GM18861 (cell line): ENCODE results near the gene TIMM29.
"Not testable (repeated sequence)": the region's sequence is repeated elsewhere in the genome, so short reads cannot be mapped to it uniquely, and the experiment has no call there.

Experiments
- ATAC-seq: cut with Tn5 transposase; IDR thresholded peaks from one replicate; pipeline ENCODE4 v1.9.1; 2021; ENCODE audit not compliant: unreplicated experiment

The TIMM29 gene

DNA sequence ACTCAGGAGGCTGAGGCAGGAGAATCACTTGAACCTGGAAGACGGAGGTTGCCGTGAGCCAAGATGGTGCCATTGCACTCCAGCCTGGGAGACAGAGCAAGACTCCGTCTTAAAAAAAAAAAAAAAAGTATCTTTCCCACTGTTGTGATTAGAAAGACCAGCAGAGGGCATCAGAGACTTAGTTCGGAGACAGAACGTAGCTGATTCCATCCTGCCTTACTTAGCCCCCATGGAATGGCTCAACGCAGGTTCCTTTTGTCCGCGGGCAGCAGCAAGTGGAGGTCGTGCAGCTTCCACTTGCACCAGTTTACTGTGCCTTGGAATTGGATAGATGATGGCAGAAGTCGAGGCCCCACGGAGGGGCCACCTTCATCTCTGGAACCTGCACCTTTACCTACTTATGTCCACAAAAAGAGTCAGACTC is 8.1 kb downstream of the TIMM29 start:
- ATAC-seq, result no peak

DNA sequence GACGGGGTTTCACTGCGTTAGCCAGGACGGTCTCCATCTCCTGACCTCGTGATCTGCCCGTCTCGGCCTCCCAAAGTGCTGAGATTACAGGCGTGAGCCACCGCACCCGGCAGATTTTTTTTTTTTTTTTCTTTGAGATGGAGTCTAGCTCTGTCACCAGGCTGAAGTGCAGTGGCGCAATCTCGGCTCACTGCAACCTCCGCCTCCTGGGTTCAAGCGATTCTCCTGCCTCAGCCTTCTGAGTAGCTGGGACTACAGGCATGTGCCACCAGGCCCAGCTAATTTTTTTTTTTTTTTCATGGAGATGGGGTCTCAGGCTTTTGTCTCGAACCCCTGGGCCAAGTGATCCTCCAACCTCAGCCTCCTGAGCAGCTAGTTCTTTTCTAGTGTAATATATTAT is 13.0 kb downstream of the TIMM29 start:
- ATAC-seq, result not testable (repeated sequence)

DNA sequence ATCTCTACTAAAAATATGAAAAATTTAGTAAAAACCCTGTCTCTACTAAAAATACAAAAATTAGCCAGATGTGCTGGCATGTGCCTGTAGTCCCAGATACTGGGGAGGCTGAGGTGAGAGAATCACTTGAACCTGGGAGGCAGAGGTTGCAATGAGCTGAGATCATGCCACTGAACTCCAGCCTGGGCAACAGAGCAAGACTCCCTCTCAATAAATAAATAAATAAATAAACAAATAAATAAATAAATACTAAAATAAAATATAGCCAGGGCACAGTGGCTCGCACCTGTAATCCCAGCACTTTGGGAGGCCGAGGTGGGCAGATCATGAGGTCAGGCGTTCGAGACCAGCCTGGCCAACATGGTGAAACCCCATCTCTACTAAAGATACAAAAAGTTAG is 14.8 kb downstream of the TIMM29 start:
- ATAC-seq, result not testable (repeated sequence)

DNA sequence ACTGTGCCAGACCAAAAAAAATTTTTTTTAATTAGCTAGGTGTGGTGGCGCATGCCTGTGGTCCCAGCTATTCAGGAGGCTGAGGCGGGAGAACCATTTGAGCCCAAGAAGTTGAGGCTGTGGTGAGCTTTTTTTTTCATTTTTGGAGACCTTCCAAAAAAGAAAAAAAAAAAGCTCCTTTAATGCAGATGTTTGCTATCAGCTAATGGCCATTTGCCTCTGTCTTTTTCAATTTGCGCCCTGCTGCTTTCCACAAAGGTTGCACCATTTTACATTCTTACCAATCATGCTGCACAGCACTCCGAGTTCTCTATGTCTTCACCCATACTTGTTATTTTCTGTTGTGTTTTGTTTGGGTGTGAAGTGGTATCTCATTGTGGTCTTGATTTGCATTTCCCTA is 16.7 kb downstream of the TIMM29 start:
- no peak for ATAC-seq

DNA sequence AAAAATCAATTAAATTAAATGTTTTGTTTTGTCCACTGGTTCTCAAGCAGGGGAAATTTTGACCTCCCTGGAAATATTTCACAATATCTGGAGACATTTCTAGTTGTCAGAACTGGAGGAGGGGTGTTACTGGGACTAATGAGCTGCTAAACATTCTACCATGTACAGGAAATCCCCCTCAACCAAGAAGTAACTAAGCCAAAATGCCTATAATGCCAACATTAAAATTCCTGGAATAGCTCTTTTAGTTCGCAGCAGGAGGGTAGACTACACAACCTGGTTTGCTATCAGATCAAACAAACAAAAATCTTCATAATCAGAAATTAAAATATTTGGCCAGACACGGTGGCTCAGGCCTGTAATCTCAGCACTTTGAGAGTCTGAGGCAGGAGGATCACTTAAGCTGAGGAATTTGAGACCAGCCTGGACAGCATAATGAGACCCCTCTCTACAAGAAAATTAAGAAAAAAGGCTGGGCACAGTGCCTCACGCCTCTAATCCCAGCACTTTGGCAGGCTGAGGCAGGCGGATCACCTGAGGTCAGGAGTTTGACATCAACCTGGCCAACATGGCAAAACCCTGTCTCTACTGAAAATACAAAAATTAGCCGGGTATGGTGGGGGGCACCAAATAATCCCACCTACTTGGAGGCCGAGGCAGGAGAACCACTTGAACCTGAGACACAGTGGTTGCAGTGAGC is 18.5 kb downstream of the TIMM29 start:
- no peak for ATAC-seq

DNA sequence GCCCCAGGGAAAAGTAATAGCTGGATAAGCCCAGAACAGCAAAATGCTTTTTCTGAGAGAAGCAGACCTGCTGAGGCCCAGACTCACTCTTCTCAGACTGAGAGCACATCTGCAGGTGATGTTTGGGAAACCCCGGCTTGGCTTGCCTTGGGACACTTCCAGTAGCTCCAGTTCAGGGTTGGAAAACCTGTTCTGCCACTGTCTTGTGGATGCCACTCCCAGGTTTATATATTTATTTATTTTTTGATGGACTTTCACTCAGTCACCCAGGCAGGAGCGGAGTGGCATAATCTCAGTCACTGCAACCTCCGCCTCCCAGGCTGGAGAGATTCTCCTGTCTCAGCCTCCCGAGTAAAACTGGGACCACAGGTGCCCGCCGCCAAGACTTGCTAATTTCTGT is 24.2 kb downstream of the TIMM29 start:
- ATAC-seq, result no peak

DNA sequence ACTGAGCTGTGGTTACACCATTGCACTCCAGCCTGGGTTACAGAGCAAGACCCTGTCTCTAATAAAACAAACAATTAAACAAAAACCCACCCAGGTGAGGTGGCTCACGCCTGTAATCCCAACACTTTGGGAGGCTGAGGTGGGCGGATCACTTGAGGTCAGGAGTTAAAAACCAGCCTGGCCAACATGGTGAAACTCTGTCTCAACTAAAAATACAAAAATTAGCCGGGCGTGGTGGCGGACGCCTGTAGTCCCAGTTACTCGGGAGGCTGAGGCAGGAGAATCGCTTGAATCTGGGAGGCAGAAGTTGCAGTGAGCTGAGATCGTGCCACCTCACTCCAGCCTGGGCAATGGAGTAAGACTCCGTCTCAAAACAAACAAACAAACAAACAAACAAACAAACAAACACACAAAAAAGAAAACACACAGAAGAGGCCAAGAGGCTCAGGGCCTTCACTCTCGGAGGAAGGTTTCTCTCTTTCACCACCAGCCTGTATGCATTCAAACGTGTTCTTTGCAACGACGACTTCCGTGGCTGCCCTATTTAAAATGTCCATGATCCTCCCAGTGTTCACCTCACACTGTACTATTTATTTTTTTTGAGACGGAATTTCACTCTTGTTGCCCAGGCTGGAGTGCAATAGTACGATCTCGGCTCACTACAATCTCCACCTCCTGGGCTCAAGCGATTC is 30.8 kb downstream of the TIMM29 start:
- not testable (repeated sequence) for ATAC-seq

DNA sequence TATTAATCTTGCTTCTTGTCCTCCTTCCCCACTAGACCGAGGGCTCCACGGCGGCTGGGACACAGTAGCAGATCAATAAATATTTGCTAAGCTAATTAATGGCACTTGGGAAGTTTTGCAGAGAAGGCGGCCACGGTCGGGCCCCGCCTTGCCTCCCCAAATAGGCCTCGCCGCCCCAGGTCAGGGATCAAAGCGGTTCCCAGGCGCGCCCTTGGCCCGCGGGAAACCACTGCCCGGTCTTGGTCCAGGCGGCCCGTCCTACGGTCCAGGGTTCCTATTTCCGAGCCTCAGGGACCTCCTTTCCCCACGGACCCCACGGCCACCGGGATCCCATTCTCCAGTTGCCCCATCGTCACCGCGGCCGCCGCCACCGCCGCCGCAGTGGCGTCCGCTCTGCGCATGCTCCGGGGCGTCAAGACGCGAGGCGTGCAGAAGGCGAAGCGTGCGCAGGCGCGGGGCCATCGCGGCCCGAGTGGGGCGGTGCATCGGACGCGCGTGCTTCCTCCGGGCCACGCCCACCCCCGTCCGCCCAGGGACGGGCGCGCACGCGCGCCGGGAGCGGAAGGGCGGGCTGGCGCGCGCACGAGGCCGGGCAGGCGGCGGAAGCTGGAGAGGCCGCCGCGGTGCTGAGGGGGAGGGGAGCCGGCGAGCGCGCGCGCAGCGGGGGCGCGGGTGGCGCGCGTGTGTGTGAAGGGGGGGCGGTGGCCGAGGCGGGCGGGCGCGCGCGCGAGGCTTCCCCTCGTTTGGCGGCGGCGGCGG is 31.9 kb downstream of the TIMM29 start, which contains the start of gene SMARCA4:
Gene SMARCA4 (plus strand): TSS at position 717 of the 759 bp plus-strand sequence. CDS start 23,122 bp downstream, outside the sequence.
- peak; percentile 72 for ATAC-seq

DNA sequence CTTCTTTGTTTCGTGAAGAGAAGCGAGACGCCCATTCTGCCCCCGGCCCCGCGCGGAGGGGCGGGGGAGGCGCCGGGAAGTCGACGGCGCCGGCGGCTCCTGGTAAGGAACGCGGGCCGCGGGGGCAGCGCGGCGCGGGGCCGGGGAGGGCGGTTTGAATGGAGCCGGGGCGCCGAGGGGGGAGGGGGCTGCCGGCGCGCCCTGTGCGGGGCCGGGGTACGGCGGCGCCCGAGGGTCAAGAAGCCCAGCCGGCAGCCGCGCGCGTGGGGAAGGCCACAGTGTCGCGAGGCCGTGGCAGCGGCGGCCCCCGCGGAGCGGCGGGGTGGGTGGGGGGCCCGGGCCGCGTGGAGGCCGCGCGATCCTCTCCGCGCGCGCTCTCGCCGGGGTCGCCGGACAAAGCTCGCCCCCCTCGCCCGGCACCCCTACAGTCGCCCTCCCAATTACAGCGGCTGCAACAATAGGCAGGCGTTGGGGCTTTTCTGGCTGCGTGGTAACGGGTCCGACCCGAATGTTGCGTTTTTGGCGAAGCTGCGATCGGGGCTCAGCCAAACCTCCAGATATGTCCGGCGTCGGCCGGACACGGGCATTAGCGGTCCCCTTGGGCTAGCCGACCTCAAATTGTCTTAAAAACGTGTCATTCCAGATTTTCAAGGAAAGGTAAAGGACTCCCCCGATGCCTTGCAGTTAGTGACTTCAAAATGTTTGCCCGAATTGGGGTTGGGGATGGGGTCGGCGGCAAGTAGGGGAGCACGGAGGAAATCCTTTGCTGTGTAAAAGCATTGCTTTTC is 32.7 kb downstream of the TIMM29 start:
- peak; percentile 16 for ATAC-seq

DNA sequence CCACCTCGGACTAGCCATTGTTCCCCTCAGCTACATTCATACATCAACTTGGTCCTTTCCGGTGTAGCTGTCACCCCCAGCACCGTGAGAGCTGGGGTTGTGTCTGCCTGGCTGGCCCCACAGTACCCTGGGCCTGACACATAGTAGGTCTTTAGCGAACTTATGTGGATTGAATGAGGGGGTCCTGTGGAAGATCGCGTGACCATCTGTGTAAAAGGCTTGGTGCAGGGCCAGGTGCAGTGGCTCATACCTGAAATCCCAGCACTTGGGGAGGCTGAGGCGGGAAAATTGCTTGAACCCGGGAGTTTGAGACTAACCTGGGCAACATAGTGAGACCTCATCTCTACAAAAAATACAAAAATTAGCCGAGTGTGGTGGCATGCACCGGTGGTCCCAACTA is 34.3 kb downstream of the TIMM29 start:
- no peak for ATAC-seq

DNA sequence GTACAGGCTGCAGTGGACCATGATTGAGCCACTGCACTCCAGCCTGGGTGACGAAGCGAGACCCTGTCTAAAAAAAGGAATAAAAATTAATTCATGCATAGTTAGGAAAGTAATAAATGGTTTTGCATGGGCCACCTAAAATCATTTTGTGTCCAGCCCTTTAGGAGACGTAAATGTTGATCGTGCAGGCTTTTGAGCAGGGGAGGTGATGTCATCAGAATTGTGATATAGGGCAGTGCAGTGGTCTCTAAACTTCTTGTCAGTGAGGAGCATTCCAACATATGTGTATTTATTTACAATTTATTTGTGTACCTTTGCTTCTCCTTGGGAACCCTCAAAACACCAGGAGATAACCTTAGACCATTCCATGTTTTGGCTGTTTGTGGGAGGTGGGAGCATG is 35.3 kb downstream of the TIMM29 start:
- ATAC-seq, result no peak

DNA sequence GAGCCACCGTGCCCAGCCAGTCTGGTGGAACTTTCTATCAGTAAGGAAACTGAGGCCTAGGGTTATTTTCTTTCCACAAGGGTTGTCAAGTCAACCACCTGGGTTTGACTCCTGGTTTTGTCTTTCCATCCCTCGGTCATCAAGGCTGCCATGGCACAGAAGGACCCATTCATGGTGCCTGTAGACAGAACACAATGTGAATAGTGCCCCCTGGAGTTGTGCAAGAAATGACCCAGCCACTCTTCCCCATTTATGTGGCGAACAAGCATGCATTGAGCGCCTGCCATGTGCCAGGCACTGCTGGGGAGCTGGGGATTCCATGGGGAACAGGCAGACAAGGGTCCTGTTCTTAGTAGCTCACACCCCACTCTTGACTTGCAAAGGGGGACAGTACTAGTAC is 36.3 kb downstream of the TIMM29 start:
- no peak for ATAC-seq

DNA sequence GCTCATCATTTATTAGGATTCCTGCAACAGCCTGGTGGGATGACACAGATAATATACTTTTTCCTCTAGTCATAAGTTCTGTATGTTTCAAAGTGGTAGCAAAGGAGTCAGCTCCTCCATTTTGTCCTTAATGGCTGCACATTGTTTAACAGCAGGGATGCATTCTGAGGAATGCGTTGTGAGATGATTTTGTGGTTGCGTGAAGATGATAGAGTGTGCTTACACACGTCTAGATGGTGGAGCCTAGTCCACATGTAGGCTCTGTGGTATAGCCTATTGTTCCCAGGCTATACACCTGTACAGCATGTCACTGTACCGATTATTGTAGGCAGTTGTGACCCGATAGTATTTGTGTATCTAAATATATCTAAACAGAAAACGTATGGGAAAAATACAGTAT is 36.8 kb downstream of the TIMM29 start:
- ATAC-seq, result no peak

DNA sequence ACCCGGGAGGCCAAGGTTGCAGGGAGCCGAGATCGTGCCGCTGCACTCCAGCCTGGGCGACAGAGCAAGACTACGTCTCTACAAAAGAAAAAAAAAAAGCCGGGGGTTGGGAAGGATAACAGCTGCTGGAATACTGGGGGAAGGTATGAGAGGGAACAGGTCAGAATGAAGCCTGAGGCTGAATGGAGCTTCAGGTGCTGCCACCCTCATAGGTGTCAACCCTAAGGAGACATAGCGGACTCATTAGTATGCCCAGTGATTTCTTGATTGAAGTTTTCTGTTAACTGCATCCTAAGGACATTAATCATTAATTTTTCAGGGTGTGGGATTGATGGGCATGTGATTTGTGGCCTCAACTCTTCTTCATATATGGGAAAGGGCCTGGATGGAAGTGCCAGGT is 38.2 kb downstream of the TIMM29 start:
- no peak for ATAC-seq

DNA sequence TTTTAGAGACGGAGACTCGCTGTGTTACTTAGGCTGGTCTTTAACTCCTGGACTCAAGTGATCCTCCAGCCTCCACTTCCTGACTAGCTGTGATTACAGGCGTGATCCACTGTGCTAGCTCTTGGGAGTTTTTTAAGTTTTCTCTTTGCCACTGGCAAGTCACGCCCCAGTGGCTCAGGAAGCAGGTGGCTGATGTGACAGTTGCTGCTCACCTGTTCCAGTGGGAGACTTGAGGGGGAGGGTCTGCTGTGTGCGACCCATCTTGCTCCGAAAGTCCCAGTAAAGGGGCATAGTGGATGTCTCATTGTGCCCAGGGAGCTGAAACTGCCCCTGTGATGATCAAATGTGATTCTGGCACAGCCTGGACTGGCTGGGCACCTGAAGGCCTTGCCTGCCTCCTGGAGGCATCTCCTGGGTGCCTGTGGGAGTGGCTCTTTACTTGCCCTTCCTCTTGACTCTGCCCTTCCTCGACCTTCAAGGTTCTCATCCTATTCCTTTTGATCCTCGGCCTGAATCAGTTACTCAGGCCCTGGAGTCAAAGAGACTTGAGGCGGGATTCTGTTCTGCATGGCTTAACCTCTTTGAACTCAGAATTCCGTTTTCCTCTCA is 40.0 kb downstream of the TIMM29 start:
- ATAC-seq, result no peak

DNA sequence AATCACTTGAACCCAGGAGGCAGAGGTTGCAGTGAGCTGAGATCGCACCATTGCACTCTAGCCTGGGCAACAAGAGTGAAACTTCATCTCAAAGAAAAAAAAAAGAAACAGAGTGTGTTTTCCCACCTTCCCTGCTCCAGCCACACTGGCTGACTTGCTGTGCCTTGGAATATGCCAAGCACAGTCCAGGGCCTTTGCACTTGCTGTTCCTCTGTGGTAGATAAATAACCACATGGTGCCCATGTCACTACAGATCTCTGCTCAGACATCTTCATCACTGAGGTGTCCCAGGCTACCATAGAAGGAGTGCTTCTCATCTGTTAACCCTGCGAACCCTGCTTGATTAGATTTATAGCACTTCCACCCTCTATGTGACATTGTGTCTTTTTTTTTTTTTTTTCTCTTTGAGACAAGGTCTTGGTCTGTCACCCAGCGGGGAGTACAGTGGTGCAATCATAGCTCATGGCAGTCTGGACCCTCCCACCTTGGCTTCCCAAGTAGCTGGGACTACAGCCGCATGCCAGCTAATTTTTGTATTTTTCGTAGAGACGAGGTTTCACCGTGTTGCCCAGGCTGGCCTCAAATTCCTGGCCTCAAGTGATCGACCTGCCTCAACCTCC is 42.6 kb downstream of the TIMM29 start:
- ATAC-seq, result no peak

DNA sequence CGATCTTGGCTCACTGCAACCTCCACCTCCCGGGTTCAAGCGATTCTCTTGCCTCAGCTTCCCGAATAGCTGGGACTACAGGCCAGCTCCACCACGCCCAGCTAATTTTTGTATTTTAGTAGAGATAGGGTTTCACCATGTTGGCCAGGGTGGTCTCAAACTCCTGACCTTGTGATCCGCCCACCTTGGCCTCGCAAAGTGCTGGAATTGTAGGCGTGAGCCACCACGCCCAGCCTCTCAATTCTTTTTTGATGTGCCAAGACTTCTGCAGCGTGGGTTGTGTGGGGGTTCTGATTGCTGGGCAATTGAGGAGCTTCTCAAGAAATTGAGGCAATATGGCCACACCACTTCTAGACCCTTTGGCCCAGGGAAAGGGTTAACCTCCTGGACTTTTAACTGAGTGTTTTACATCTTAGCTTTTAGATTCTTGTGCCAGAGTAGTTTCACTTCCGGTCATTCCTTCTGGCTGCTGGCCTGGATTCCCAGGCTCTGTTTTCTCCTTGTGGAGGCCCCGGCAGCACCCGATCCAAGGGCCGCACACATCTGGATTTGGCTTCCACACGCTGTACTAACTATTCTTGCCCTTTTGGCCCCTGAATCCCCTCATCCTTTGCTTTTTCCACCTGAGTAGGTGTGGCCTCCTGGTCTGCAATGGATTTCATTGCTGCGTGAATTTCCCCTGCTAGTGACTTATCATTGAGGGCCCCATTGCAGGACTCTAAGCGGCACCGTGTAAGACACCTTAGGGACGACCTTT is 46.9 kb downstream of the TIMM29 start:
- ATAC-seq, result no peak

DNA sequence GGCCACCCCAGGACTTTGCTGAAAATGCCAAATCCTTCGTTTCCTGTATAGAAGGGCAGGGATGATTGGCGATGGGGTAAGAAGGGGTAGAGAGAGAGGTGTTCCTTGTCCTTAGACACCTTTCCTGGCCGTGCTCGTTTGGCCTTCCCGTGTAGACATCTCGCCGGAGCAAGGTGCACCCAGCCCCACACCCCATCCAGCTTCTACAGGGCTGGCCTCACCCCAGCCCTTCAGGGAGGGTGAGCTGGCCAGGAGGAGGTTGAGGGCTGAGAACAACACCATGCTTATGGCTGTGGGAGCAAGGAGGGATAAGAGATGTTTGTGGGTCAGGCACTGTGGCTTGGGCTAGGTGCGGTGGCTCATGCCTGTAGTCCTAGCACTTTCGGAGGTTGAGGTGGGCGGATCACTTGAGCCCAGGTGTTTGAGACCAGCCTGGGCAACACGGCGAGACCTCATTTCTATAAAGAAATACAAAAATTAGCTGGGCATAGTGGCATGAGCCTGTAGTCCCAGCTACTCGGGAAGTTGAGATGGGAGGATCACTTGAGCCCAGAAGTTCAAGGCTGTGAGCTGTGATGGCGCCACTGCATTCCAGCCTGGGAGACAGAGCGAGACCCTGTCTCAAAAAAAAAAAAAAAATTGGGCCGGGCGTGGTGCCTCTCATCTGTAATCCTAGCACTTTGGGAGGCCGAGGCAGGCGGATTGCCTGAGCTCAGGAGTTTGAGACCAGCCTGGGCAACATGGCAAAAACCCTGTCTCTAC is 47.7 kb downstream of the TIMM29 start:
- ATAC-seq, result no peak

DNA sequence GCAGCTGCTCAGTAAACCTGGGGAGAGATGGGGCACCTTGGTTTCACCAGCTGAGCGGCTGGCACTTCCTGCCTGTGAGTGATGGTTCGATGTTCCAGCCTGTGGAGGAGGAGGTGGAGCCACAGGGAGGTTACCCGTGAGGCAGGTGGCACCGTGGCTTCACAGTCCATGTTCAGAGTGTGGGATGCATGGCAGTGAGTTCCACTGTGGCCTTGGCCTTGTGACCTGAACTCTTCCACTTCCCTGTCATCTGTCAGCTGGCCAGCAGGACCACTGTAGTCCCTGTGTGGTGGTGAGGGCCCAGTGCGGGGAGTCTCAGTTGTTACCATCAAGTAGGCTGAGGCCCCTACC is 49.1 kb downstream of the TIMM29 start:
- ATAC-seq, result no peak
